Measurements from ENCODE around the gene LYL1. TPM values are rescaled to one million over a fixed set of nuclear protein-coding genes. Genes with fewer than 3 reads are reported as not detected.

Gene LYL1
- total RNA-seq, 1 experiment from 2014 or later = 0.23 TPM

DNA sequence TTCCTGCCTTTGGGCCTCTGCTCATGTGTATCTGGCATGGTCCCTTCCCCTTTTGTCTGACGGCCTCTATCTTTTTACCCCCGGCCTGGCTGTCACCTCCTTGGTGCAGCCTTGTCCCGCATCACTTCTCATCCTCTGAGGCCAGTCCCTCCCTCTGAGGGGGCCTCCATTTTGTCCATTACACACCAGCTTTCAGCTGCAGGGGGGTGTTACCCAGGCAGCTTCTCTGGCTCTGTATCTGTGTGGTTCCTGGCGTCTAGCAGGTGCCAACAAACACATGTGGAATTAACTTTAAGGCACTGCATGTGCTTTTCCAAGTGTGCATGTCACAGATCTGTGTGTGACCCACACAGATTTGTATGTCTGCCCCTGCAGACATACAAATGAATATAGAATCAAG, 52.4 kb downstream of the LYL1 start:
- H3K27me3 ChIP-seq (ENCODE audit: control insufficient read depth, insufficient read depth, low read length) = no peaks in the 10 kb centered on the region
- no peaks in the 10 kb centered on the region for H3K9me3 ChIP-seq (ENCODE audit: control insufficient read depth, insufficient read depth, low read depth, low read length)
- DNase-seq (ENCODE audit: low read depth, low spot score) (no peak), ATAC-seq (no peak)
- in situ Hi-C loops (cut with HindIII; ENCODE audit: low pct_unique_long_range_greater_than_20kb, low sequenced_read_pairs) (no loop called here), intact Hi-C loops (cut with micrococcal nuclease; ENCODE audit: unreplicated experiment) (no loop called here)
- TF ChIP-seq SIN3A (IDR thresholded peaks at IDR 0.05; ENCODE audit: borderline replicate concordance, insufficient read depth, low read depth, low read length) (no peak), TCF7L2 (IDR thresholded peaks at IDR 0.05; ENCODE audit: low read depth, low read length) (no peak), POLR2AphosphoS5 (IDR thresholded peaks at IDR 0.05; ENCODE audit: low read depth, low read length) (no peak), CTCF (IDR thresholded peaks at IDR 0.05) (no peak)
- TF ChIP-seq, protein P1, sequence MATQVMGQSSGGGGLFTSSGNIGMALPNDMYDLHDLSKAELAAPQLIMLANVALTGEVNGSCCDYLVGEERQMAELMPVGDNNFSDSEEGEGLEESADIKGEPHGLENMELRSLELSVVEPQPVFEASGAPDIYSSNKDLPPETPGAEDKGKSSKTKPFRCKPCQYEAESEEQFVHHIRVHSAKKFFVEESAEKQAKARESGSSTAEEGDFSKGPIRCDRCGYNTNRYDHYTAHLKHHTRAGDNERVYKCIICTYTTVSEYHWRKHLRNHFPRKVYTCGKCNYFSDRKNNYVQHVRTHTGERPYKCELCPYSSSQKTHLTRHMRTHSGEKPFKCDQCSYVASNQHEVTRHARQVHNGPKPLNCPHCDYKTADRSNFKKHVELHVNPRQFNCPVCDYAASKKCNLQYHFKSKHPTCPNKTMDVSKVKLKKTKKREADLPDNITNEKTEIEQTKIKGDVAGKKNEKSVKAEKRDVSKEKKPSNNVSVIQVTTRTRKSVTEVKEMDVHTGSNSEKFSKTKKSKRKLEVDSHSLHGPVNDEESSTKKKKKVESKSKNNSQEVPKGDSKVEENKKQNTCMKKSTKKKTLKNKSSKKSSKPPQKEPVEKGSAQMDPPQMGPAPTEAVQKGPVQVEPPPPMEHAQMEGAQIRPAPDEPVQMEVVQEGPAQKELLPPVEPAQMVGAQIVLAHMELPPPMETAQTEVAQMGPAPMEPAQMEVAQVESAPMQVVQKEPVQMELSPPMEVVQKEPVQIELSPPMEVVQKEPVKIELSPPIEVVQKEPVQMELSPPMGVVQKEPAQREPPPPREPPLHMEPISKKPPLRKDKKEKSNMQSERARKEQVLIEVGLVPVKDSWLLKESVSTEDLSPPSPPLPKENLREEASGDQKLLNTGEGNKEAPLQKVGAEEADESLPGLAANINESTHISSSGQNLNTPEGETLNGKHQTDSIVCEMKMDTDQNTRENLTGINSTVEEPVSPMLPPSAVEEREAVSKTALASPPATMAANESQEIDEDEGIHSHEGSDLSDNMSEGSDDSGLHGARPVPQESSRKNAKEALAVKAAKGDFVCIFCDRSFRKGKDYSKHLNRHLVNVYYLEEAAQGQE (IDR thresholded peaks at IDR 0.05; ENCODE audit: insufficient read depth in 1 of 2, low read depth in 2 of 2, low read length in 1 of 2) = no peak
- BruUV-seq (replicated peaks) = no TSS peak
- H3K4me1 ChIP-seq (ENCODE audit: control insufficient read depth, insufficient read depth, low read length) = peaks cover 66% of the 10 kb centered on the region
- no peak overlapping the region for H3K4me3 ChIP-seq (ENCODE audit: low read depth in 2 of 2, low read length in 2 of 2)
- peak overlapping the region; percentile 99 for H3K27ac ChIP-seq (ENCODE audit: low read length)
- CTCF ChIA-PET = interaction anchor here (1.5 kb wide), 1 partner anchor 11 kb away, joined by 8 read pairs; no protein-coding TSS in a partner anchor
- no peaks in the 10 kb centered on the region for H3K36me3 ChIP-seq (ENCODE audit: control insufficient read depth, insufficient read depth, low read length)
- POLR2A ChIA-PET = no interaction called here

Other genes starting within 250 kb of the LYL1 start
- gene DNASE2, start 221.4 kb downstream of the LYL1 start, total RNA-seq (2021; ENCODE audit: unreplicated experiment) = 78.9 TPM
- gene KLF1, start 215.7 kb downstream of the LYL1 start, total RNA-seq (2021; ENCODE audit: unreplicated experiment) = 0.10 TPM
- 15.6 TPM for gene GCDH, start 211.7 kb downstream of the LYL1 start, total RNA-seq (2021; ENCODE audit: unreplicated experiment)
- gene SYCE2, start 183.6 kb downstream of the LYL1 start, total RNA-seq (2021; ENCODE audit: unreplicated experiment) = 1.6 TPM
- 80.3 TPM for gene FARSA, start 169.1 kb downstream of the LYL1 start, total RNA-seq (2021; ENCODE audit: unreplicated experiment)
- gene CALR, start 164.2 kb downstream of the LYL1 start, total RNA-seq (2021; ENCODE audit: unreplicated experiment) = 1,060 TPM
- gene RAD23A, start 157.0 kb downstream of the LYL1 start, total RNA-seq (2021; ENCODE audit: unreplicated experiment) = 111 TPM
- gene GADD45GIP1, start 145.6 kb downstream of the LYL1 start, total RNA-seq (2021; ENCODE audit: unreplicated experiment) = 36.7 TPM
- gene DAND5, start 133.3 kb downstream of the LYL1 start, total RNA-seq (2021; ENCODE audit: unreplicated experiment) = 0.54 TPM
- gene NFIX, start 107.4 kb downstream of the LYL1 start, total RNA-seq (2021; ENCODE audit: unreplicated experiment) = 144 TPM
- 52.0 TPM for gene TRMT1, start 13.9 kb upstream of the LYL1 start, total RNA-seq (2021; ENCODE audit: unreplicated experiment)
- 129 TPM for gene NACC1, start 15.4 kb upstream of the LYL1 start, total RNA-seq (2021; ENCODE audit: unreplicated experiment)
- gene STX10, start 47.5 kb upstream of the LYL1 start, total RNA-seq (2021; ENCODE audit: unreplicated experiment) = 43.6 TPM
- gene IER2, start 47.6 kb upstream of the LYL1 start, total RNA-seq (2021; ENCODE audit: unreplicated experiment) = 80.4 TPM